HG02798 (cell line): Measurements from ENCODE around the gene PITPNC1.
"Not testable (repeated sequence)": the region's sequence is repeated elsewhere in the genome, so short reads cannot be mapped to it uniquely, and the experiment has no call there.

Experiments used
- ATAC-seq: cut with Tn5 transposase; IDR thresholded peaks from one replicate; pipeline ENCODE4 v1.9.1; 2021; ENCODE audit warnings: mild to moderate bottlenecking; ENCODE audit not compliant: unreplicated experiment, poor library complexity

PITPNC1 gene

GRCh38 chr17:67427424-67427823 is 50.3 kb downstream of the PITPNC1 start:
- ATAC-seq, result no peak

GRCh38 chr17:67430515-67430914 is 53.4 kb downstream of the PITPNC1 start:
- ATAC-seq, result not testable (repeated sequence)

GRCh38 chr17:67431249-67432015 is 54.4 kb downstream of the PITPNC1 start:
- ATAC-seq, result no peak

GRCh38 chr17:67433248-67433924 is 56.3 kb downstream of the PITPNC1 start:
- no peak for ATAC-seq

GRCh38 chr17:67434061-67434525 is 57.0 kb downstream of the PITPNC1 start:
- ATAC-seq, result no peak

GRCh38 chr17:67435122-67435521 is 58.0 kb downstream of the PITPNC1 start:
- ATAC-seq, result no peak

- ATAC-seq, result no peak
Measured at GRCh38 chr17:67435786-67436185, 58.7 kb downstream of the PITPNC1 start.

GRCh38 chr17:67436233-67436632 is 59.2 kb downstream of the PITPNC1 start:
- no peak for ATAC-seq

- ATAC-seq, result no peak
Measured at GRCh38 chr17:67438667-67439066, 61.6 kb downstream of the PITPNC1 start.

- no peak for ATAC-seq
Measured at GRCh38 chr17:67439269-67439668, 62.2 kb downstream of the PITPNC1 start.

- ATAC-seq, result no peak
Measured at GRCh38 chr17:67440277-67441051, 63.4 kb downstream of the PITPNC1 start.

GRCh38 chr17:67441052-67441895 is 64.2 kb downstream of the PITPNC1 start:
- no peak for ATAC-seq

GRCh38 chr17:67441896-67442219 is 64.8 kb downstream of the PITPNC1 start:
- no peak for ATAC-seq

GRCh38 chr17:67442787-67443624 is 65.9 kb downstream of the PITPNC1 start:
- no peak for ATAC-seq

GRCh38 chr17:67443931-67444595 is 67.0 kb downstream of the PITPNC1 start:
- ATAC-seq, result no peak

- ATAC-seq, result no peak
Measured at GRCh38 chr17:67448449-67448848, 71.4 kb downstream of the PITPNC1 start.

- no peak for ATAC-seq
Measured at GRCh38 chr17:67449065-67449464, 72.0 kb downstream of the PITPNC1 start.

GRCh38 chr17:67449845-67450755 is 73.0 kb downstream of the PITPNC1 start:
- ATAC-seq, result no peak
